HG02885 (cell line): Measurements from ENCODE around the gene CST1.
A peak's percentile ranks its signal among the peaks of the same experiment; 100 is the strongest.
"Not testable (repeated sequence)": the region's sequence is repeated elsewhere in the genome, so short reads cannot be mapped to it uniquely, and the experiment has no call there.

Experiments
- ATAC-seq: cut with Tn5 transposase; IDR thresholded peaks from one replicate; pipeline ENCODE4 v1.9.1; 2021; ENCODE audit warnings: mild to moderate bottlenecking; ENCODE audit not compliant: unreplicated experiment, poor library complexity

Gene CST1, protein sequence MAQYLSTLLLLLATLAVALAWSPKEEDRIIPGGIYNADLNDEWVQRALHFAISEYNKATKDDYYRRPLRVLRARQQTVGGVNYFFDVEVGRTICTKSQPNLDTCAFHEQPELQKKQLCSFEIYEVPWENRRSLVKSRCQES

GRCh38 chr20:23750786-23751185, at the start of gene CST1:
CST1 (minus strand) TSS chr20:23750935; CDS start chr20:23750866, 69 bp downstream.
- ATAC-seq, result not testable (repeated sequence)

GRCh38 chr20:23799216-23799847, 48.6 kb upstream of the CST1 start:
- ATAC-seq, result peak; percentile 90

DNA sequence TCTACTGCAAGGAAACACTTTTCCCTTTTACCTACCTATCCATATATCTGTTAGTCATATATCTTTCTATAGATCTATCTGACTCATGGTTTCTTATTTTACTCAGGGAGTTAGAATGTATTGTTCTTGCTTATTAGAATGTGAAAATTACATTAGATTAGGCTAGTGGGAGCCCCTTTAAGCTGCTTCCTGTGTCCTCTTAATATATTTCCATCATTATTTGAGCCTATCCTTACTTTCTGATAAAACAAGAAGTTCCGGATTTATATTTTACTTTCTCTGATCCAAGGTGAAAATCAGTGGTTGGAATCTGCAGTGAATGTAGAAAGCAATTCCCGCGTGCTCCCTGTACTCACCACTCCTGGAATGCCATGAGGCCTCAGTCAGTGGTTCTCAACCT, 44.8 kb upstream of the CST1 start:
- no peak for ATAC-seq

DNA sequence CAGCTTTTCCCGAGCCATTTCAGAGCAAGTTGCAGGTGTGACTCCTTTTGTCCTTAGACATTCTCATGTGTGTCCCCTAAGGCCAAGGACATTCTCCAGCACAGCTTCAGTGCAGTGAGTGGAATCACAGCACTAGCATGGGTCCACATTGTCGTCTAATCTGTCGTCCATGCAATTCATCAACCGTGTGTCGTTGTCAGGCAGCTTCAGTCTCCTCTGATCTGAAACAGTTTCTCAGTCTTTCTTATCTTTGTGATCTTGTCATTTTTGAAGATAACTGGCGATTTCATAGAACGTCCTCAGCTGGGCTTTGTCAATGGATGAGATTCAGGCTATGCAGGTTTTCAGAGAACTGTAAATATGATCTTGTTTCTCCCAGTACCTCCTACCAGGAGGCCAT, 44.1 kb upstream of the CST1 start:
- no peak for ATAC-seq

- ATAC-seq, result no peak
Observed at GRCh38 chr20:23794065-23794464, 43.3 kb upstream of the CST1 start.

- no peak for ATAC-seq
Observed at GRCh38 chr20:23783447-23783846, 32.7 kb upstream of the CST1 start.

- ATAC-seq, result no peak
Observed at GRCh38 chr20:23782366-23782983, 31.7 kb upstream of the CST1 start.

GRCh38 chr20:23778676-23779075, 27.9 kb upstream of the CST1 start:
- not testable (repeated sequence) for ATAC-seq

DNA sequence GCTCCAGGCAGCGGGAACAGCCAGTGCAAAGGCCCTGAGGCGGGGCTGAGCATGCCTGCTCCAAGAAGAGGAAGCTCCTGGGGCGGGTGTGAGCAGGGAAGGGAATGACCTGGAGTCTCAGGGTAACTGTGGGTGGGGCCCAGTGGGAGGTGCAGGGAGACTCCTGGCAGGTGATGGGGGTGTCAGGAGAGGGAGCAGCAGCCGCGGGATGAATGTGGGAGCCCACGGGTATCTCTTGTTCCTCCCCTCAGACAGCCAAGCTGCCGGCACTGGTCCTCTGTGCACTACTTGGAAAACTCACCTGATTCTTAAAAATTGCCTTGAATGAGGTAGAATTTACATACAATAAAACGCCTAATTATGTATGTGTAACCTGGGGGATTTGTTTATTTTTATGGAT, 26.6 kb upstream of the CST1 start:
- ATAC-seq, result not testable (repeated sequence)

DNA sequence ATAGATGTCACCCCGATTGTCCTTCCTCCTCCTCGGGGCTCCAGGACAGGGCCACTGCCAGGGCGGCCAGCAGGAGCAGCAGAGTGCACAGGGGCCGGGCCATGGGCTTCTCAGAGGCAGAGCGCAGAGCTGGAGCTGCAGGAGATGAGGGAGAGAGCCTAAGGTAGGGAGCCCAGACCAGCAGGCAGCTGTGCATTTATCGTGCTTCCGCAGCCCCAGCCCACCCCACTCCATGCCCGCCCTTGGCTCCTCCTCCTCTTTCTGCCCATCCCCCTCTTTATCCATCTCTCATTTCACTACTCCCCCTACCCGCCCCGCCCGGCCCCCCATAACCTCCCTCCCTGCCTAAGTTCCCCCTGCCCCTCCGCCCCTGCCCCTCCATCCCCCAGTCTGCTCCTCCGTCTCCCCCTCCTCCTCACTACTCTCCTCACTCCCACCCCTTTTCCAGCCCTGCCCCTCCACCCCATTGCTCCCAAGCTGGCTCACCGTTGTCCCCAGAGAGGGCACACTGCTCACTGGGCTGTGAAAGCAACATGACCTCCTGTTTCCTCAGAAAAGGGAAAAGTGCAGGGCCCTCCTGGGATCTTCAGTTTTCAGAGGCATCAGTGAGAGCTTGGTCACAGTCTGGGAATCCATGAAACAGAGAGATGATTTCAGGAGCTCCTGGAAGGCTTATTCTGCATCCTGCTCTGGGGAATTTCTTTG, 25.5 kb upstream of the CST1 start:
- ATAC-seq, result no peak

GRCh38 chr20:23774081-23774480, 23.3 kb upstream of the CST1 start:
- no peak for ATAC-seq

DNA sequence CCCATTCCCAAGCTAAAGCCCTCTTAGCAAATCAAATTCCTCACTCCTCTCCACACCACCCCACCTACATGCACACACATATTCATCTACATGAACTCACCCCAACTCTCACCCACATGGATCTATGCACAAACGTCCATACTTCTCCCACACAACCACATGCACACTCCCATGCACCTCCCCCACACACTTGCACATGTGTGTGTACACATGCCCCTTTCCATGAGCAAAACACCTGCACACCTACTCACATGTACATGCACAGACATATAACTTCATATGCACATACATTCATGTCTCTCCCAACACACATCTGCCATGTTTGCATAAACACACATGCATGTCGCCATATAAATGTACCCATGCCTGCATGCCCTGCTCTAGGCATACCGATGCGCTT, 22.8 kb upstream of the CST1 start:
- no peak for ATAC-seq

- ATAC-seq, result no peak
Observed at GRCh38 chr20:23773127-23773526, 22.4 kb upstream of the CST1 start.

- ATAC-seq, result no peak
Observed at GRCh38 chr20:23772074-23772473, 21.3 kb upstream of the CST1 start.

DNA sequence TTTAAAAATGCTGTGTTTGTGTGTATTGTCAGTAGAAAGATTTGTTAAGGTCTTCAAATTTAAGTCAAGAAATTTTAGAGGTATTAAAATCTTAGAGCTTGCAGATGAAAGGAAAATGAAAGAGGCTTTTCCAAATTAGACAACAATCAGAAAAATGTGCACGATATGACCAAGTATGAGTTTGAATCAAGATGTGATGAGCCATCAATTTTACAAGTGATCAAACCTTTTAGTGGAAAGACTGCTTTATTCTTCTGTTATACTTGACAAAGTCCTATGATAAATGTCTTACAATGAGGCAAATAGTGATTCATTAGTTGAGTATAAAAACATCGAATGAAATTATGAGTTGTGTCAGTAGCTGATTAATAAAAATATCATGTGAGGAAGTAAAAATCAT, 19.6 kb upstream of the CST1 start:
- no peak for ATAC-seq

DNA sequence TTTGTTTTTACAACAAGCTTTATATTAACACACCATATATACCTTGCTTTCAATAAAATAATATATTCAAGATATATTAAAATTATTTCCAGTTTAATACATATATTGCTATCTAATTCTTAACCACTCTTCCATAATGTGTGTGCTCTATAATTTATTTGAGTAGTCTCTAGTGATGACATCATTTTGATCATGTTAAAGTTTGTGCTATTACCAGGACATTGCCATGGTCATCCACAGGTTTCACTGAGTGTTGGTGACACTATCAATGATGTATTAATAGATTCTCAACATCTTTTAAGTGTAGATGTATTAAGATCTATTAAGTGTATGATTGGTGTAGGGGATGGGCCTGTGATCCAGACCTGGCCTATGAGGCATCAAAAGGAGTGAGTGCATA, 17.8 kb upstream of the CST1 start:
- ATAC-seq, result not testable (repeated sequence)

DNA sequence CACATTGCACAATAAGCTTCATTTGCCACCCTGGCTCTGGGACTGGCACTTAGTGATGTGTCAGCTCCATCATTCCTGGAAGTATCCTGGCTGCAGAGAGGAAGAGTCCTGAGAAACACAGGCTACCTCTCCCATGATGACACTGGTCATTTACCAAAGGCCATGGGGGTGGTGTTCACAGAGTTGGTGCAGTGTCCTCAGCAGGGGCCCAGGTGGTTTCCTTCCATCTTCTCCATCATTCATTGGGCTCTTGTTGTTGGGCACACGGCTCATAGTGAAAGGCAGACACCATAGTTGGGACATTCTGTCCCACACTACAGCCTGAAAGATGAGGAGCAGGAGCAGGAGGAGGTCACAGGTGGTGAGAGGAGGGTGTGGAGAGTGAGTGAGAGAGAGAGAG, 15.8 kb upstream of the CST1 start:
- no peak for ATAC-seq

GRCh38 chr20:23765578-23765977, 14.8 kb upstream of the CST1 start:
- no peak for ATAC-seq

DNA sequence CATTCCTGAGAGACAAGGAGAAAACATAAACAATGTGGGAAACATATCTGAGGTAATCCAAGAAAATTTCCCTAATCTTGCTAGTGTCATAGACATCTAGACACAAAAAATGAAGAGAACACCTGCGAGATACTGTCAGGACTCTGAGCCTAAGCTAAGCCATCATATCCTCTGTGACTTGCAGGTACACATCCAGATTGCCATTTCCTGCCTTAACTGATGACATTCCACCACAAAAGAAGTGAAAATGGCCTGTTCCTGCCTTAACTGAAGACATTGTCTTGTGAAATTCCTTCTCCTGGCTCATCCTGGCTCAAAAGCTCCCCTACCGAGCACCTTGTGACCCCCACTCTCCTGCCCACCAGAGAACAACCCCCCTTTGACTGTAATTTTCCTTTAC, 13.9 kb upstream of the CST1 start:
- ATAC-seq, result not testable (repeated sequence)

GRCh38 chr20:23763345-23763744, 12.6 kb upstream of the CST1 start:
- no peak for ATAC-seq

- ATAC-seq, result no peak
Observed at GRCh38 chr20:23759306-23759940, 8.7 kb upstream of the CST1 start.
